Measurements from ENCODE around the gene ENPP4. TPM values are rescaled to one million over a fixed set of nuclear protein-coding genes. Genes with fewer than 3 reads are reported as not detected.

The ENPP4 gene
- total RNA-seq, 1 experiment from 2014 or later, result 12.6 TPM

- peak; percentile 52 to 78 for DNase-seq (ENCODE audit: low read depth in 1 of 2, low spot score in 2 of 2)
- Histone ChIP-seq H3K4me1 (replicated peaks) (peaks cover 14% of the 10 kb centered on the region), H3K27me3 (replicated peaks) (no peaks in the 10 kb centered on the region), H3K9me3 (replicated peaks) (no peaks in the 10 kb centered on the region), H3K27ac (peak overlapping the region; percentile 35; the same call in 1 of the 2 replicates), H3K4me3 (no peak overlapping the region), H3K36me3 (no peaks in the 10 kb centered on the region)
These were observed 62.2 kb downstream of the ENPP4 start for GRCh38 chr6:46191961-46192360.

Other genes with a start within 250 kb of the ENPP4 start
- 0.22 and 1.2 TPM in 2 replicates for gene CLIC5, start 114.1 kb upstream of the ENPP4 start, total RNA-seq (2014; rRNA removed; shearing (Covaris generic))
- gene ENPP5, start 41.0 kb downstream of the ENPP4 start, total RNA-seq (2014; rRNA removed; shearing (Covaris generic)), result 0.94 and 2.8 TPM in 2 replicates

All from SJSA1 (cell line).